ENCODE data around the gene ADRM1. TPM values are rescaled to one million over a fixed set of nuclear protein-coding genes. Genes with fewer than 3 reads are reported as not detected.

The ADRM1 gene
- total RNA-seq, 5 donors from 2014 or later (not counting 1 experiment from before 2014, with no cell fraction given): 44.7 to 80.3 (median 72.9) TPM

DNA sequence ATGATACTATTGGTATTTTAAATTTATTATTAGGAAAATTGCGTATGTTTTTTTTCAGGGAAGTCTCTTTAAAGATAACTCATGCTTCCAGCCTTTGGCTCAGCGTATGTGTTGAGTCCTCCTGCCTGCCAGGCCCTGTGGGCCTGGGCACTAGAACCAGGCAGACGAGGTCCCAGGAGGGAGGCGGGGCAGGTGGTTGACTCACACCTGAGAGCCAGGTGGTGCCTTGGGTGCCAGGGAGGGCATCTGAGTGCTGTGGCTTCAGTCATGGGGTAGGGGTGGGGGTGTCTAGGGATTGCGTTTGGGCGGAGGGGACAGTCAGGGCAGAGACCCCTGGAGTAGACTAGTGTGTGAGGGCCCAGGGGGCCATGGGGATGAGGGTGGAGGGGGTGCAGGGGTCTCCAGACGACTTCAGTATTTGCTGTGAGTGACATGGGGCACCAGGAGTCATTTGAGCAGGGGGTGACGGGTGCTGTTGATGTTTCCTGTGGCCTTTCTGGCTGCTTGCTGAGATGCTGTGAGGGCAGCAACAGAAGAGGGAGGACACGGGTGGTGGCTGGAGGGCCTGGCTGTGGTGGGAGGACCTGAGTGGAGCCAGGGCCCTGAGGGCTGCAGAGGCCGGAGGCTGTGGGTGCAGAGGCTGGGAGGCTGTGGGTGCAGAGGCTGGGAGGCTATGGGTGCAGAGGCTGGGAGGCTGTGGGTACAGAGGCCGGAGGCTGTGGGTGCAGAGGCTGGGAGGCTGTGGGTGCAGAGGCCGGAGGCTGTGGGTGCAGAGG is 14.8 kb upstream of the ADRM1 start:
- WGBS (ENCODE audit: insufficient coverage): 93% methylated on average over 9 of the region's 12 CpGs
- Mint-ChIP-seq H3K4me1 (peaks cover 0 to 11% (median 6%) of the 10 kb centered on the region in 3 donors), H3K9me3 (no peaks in the 10 kb centered on the region), H3K27ac (no peak overlapping the region), H3K4me3 (no peak overlapping the region), H3K36me3 (peaks cover 38% of the 10 kb centered on the region), H3K27me3 (no peaks in the 10 kb centered on the region)
- H3K4me3 ChIP-seq (ENCODE audit: control insufficient read depth in 1 of 2, extremely low read depth in 1 of 2, low read length in 1 of 2): no peak overlapping the region
- H3K27ac ChIP-seq (ENCODE audit: low read length): no peak overlapping the region
- POLR2A ChIA-PET: no interaction called here
- no peaks in the 10 kb centered on the region for H3K9me3 ChIP-seq
- CTCF ChIA-PET: no interaction called here
- no peak for ATAC-seq (replicated peaks in 1 of 4)
- no peaks in the 10 kb centered on the region for H3K27me3 ChIP-seq (replicated peaks in 1 of 2; ENCODE audit: control insufficient read depth in 2 of 2, extremely low read depth in 1 of 2, insufficient read depth in 2 of 2, low read length in 1 of 2)
- peaks cover 0 to 19% of the 10 kb centered on the region in 2 experiments for H3K4me1 ChIP-seq (ENCODE audit: control insufficient read depth in 1 of 2, extremely low read depth in 1 of 2, insufficient read depth in 2 of 2, low read length in 2 of 2)
- peaks cover 31 to 55% of the 10 kb centered on the region in 2 donors for H3K36me3 ChIP-seq (ENCODE audit: control insufficient read depth in 2 of 2, extremely low read depth in 1 of 2, insufficient read depth in 1 of 2, low read length in 1 of 2)
- DNase-seq: no peak

DNA sequence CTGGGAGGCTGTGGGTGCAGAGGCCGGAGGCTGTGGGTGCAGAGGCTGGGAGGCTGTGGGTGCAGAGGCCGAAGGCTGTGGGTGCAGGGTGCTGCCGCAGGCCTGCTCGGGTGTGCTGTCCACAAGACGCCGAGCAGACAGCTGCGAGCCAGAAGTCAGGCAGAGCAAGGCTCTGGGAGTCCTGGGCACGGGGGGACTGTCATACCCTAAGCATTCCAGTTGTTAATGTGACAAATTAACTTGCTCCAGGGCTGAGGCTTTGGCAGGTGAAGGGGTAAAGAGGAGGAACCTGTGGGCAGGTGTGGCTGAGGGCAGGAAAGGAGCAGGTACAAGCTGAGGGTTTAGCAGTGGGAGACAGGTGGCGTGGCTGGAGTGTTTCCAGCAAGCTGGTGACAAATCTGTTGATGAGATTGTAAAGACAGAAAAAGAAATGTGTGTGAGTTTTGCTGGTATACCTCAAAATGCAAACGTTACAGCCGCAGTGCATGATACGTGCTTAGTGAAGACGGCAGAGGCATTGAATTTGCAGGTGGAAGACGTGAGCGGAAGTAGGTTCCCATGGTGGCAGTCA is 14.2 kb upstream of the ADRM1 start:
- 94% methylated on average over 15 of the region's 15 CpGs for WGBS (ENCODE audit: insufficient coverage)
- POLR2A ChIA-PET: no interaction called here
- Mint-ChIP-seq H3K27ac (no peak overlapping the region), H3K4me1 (peaks cover 0 to 14% (median 6%) of the 10 kb centered on the region in 3 donors), H3K9me3 (no peaks in the 10 kb centered on the region), H3K27me3 (no peaks in the 10 kb centered on the region), H3K36me3 (peaks cover 38% of the 10 kb centered on the region), H3K4me3 (no peak overlapping the region)
- Histone ChIP-seq H3K9me3 (no peaks in the 10 kb centered on the region), H3K27ac (ENCODE audit: low read length) (no peak overlapping the region), H3K36me3 (ENCODE audit: control insufficient read depth in 2 of 2, extremely low read depth in 1 of 2, insufficient read depth in 1 of 2, low read length in 1 of 2) (peaks cover 31 to 50% of the 10 kb centered on the region in 2 donors), H3K4me1 (ENCODE audit: control insufficient read depth in 1 of 2, extremely low read depth in 1 of 2, insufficient read depth in 2 of 2, low read length in 2 of 2) (peaks cover 0 to 22% of the 10 kb centered on the region in 2 experiments), H3K27me3 (replicated peaks in 1 of 2; ENCODE audit: control insufficient read depth in 2 of 2, extremely low read depth in 1 of 2, insufficient read depth in 2 of 2, low read length in 1 of 2) (no peaks in the 10 kb centered on the region), H3K4me3 (ENCODE audit: control insufficient read depth in 1 of 2, extremely low read depth in 1 of 2, low read length in 1 of 2) (no peak overlapping the region)
- CTCF ChIA-PET: no interaction called here
- DNase-seq (no peak), ATAC-seq (replicated peaks in 1 of 4) (no peak)

- no peaks in the 10 kb centered on the region for H3K9me3 ChIP-seq
- DNase-seq (no peak), ATAC-seq (replicated peaks in 1 of 4) (no peak)
- H3K27ac ChIP-seq (ENCODE audit: low read length): no peak overlapping the region
- no peak overlapping the region for H3K4me3 ChIP-seq (ENCODE audit: control insufficient read depth in 1 of 2, extremely low read depth in 1 of 2, low read length in 1 of 2)
- POLR2A ChIA-PET: no interaction called here
- H3K27me3 ChIP-seq (replicated peaks in 1 of 2; ENCODE audit: control insufficient read depth in 2 of 2, extremely low read depth in 1 of 2, insufficient read depth in 2 of 2, low read length in 1 of 2): no peaks in the 10 kb centered on the region
- Mint-ChIP-seq H3K36me3 (peaks cover 38% of the 10 kb centered on the region), H3K27me3 (no peaks in the 10 kb centered on the region), H3K4me3 (no peak overlapping the region), H3K27ac (no peak overlapping the region), H3K9me3 (no peaks in the 10 kb centered on the region), H3K4me1 (peaks cover 0 to 14% (median 6%) of the 10 kb centered on the region in 3 donors)
- WGBS (ENCODE audit: insufficient coverage): 100% methylated on average over 3 of the region's 14 CpGs
- CTCF ChIA-PET: no interaction called here
- peaks cover 31 to 50% of the 10 kb centered on the region in 2 donors for H3K36me3 ChIP-seq (ENCODE audit: control insufficient read depth in 2 of 2, extremely low read depth in 1 of 2, insufficient read depth in 1 of 2, low read length in 1 of 2)
- peaks cover 0 to 22% of the 10 kb centered on the region in 2 experiments for H3K4me1 ChIP-seq (ENCODE audit: control insufficient read depth in 1 of 2, extremely low read depth in 1 of 2, insufficient read depth in 2 of 2, low read length in 2 of 2)
Measured at GRCh38 chr20:62289131-62289530, 13.7 kb upstream of the ADRM1 start.

GRCh38 chr20:62289898-62290297 is 12.9 kb upstream of the ADRM1 start:
- Mint-ChIP-seq H3K9me3 (no peaks in the 10 kb centered on the region), H3K36me3 (peaks cover 30% of the 10 kb centered on the region), H3K27ac (peak overlapping the region in 1 of 2 donors; percentile 6), H3K4me3 (no peak overlapping the region), H3K27me3 (no peaks in the 10 kb centered on the region), H3K4me1 (peaks cover 0 to 14% (median 6%) of the 10 kb centered on the region in 3 donors)
- Histone ChIP-seq H3K4me1 (ENCODE audit: control insufficient read depth in 1 of 2, extremely low read depth in 1 of 2, insufficient read depth in 2 of 2, low read length in 2 of 2) (peaks cover 0 to 22% of the 10 kb centered on the region in 2 experiments), H3K27ac (ENCODE audit: low read length) (no peak overlapping the region), H3K4me3 (ENCODE audit: control insufficient read depth in 1 of 2, extremely low read depth in 1 of 2, low read length in 1 of 2) (no peak overlapping the region), H3K9me3 (no peaks in the 10 kb centered on the region), H3K36me3 (ENCODE audit: control insufficient read depth in 2 of 2, extremely low read depth in 1 of 2, insufficient read depth in 1 of 2, low read length in 1 of 2) (peaks cover 31 to 46% of the 10 kb centered on the region in 2 donors), H3K27me3 (replicated peaks in 1 of 2; ENCODE audit: control insufficient read depth in 2 of 2, extremely low read depth in 1 of 2, insufficient read depth in 2 of 2, low read length in 1 of 2) (no peaks in the 10 kb centered on the region)
- WGBS (ENCODE audit: insufficient coverage): 100% methylated on average over 4 of the region's 8 CpGs
- ATAC-seq (replicated peaks in 1 of 4): no peak
- ChIA-PET POLR2A (no interaction called here), CTCF (no interaction called here)
- DNase-seq: no peak

DNA sequence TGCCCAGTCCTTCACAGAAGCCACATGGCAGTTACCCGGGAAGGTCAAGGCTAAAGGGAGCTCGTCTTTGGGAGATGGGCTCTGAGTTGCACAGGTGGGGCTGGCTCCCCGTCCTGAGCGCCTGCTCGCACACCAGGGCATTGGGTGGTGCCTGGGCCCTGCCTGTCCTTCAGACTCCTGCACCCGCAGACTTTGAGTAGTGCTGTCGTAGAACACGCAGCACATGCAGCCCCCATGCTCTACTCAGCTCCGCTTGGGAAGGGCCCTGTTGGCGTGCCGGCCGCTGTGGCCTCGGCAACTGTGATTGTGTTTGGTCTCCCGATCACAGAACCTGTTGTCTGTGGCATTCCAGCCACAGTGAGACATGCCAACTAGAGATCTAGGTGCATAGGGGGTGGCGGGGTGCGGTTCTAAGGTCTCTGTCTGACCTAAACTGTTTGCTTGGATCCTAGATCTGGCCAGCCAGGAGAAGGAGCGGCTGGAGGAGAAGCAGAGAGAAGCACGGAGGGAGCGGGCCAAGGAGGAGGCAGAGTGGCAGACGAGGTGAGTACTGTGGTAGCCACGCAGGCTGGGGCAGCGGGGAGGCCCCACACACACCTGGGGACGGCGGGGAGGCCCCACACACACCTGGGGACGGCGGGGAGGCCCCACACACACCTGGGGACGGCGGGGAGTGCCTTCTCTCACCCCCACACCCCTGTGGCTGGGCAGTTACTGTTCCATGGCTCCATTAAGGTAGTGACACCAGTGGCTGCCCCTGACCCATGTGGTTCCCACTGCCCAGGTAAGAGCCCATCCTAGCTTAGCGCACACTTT is 11.3 kb upstream of the ADRM1 start:
- no peak overlapping the region for H3K4me3 Mint-ChIP-seq
- CTCF ChIA-PET: no interaction called here
- peak overlapping the region; percentile 36 for H3K27ac ChIP-seq (ENCODE audit: low read length)

DNA sequence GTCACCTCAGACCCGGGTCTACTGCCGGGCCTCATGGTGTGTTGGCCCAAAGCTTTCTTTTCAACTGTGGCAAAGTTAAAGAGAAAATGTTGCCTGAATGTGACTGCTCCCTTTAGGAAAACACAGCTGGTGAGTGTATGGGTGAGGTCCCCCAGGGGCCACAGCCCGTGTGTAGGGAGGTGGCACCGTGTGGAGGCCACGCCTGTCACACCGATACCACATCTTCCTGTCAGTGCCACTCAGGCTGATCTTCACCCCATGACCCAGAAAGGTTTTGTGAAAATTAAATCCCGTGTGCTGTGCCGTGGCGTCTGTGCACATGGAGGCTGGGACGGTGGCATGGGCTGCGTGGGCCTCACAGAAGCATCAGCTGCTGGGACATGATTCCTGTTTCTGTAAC is 10.7 kb upstream of the ADRM1 start:
- H3K9me3 Mint-ChIP-seq: no peaks in the 10 kb centered on the region
- 68% methylated on average over 11 of the region's 11 CpGs for WGBS (ENCODE audit: insufficient coverage)
- H3K4me1 Mint-ChIP-seq: peaks cover 0 to 14% (median 6%) of the 10 kb centered on the region in 3 donors
- H3K36me3 ChIP-seq (ENCODE audit: control insufficient read depth in 2 of 2, extremely low read depth in 1 of 2, insufficient read depth in 1 of 2, low read length in 1 of 2): peaks cover 21 to 38% of the 10 kb centered on the region in 2 donors
- H3K4me3 ChIP-seq (ENCODE audit: control insufficient read depth in 1 of 2, extremely low read depth in 1 of 2, low read length in 1 of 2): no peak overlapping the region
- peaks cover 0 to 22% of the 10 kb centered on the region in 2 experiments for H3K4me1 ChIP-seq (ENCODE audit: control insufficient read depth in 1 of 2, extremely low read depth in 1 of 2, insufficient read depth in 2 of 2, low read length in 2 of 2)
- peaks cover 30% of the 10 kb centered on the region for H3K36me3 Mint-ChIP-seq
- H3K27ac Mint-ChIP-seq: peak overlapping the region; percentile 84 to 88
- H3K27me3 ChIP-seq (replicated peaks in 1 of 2; ENCODE audit: control insufficient read depth in 2 of 2, extremely low read depth in 1 of 2, insufficient read depth in 2 of 2, low read length in 1 of 2): no peaks in the 10 kb centered on the region
- ATAC-seq (replicated peaks in 1 of 4) (peak in 2 of 4 experiments; percentile 44 to 79), DNase-seq (peak in 12 of 35 experiments; percentile 6 to 45 (median 13))
- ChIA-PET POLR2A (no interaction called here), CTCF (no interaction called here)
- H3K27me3 Mint-ChIP-seq: no peaks in the 10 kb centered on the region
- H3K9me3 ChIP-seq: no peaks in the 10 kb centered on the region
- peak overlapping the region; percentile 36 for H3K27ac ChIP-seq (ENCODE audit: low read length)
- no peak overlapping the region for H3K4me3 Mint-ChIP-seq

More for the DNA sequence above, 11.3 kb upstream of the ADRM1 start:
- H3K27me3 Mint-ChIP-seq: no peaks in the 10 kb centered on the region
- peak overlapping the region in 1 of 2 donors; percentile 88 for H3K27ac Mint-ChIP-seq
- peak in 1 of 4 experiments; percentile 17 for ATAC-seq (replicated peaks in 1 of 4)
- DNase-seq: no peak
- peaks cover 0 to 14% (median 6%) of the 10 kb centered on the region in 3 donors for H3K4me1 Mint-ChIP-seq
- peaks cover 0 to 22% of the 10 kb centered on the region in 2 experiments for H3K4me1 ChIP-seq (ENCODE audit: control insufficient read depth in 1 of 2, extremely low read depth in 1 of 2, insufficient read depth in 2 of 2, low read length in 2 of 2)
- peaks cover 21 to 43% of the 10 kb centered on the region in 2 donors for H3K36me3 ChIP-seq (ENCODE audit: control insufficient read depth in 2 of 2, extremely low read depth in 1 of 2, insufficient read depth in 1 of 2, low read length in 1 of 2)
- H3K4me3 ChIP-seq (ENCODE audit: control insufficient read depth in 1 of 2, extremely low read depth in 1 of 2, low read length in 1 of 2): no peak overlapping the region
- H3K9me3 ChIP-seq: no peaks in the 10 kb centered on the region
- 95% methylated on average over 24 of the region's 29 CpGs for WGBS (ENCODE audit: insufficient coverage)
- POLR2A ChIA-PET: interaction anchor here in 1 of 2 donors (0.7 kb wide), 1 partner anchor 16 kb away, joined by 3 read pairs; no protein-coding TSS in a partner anchor
- no peaks in the 10 kb centered on the region for H3K27me3 ChIP-seq (replicated peaks in 1 of 2; ENCODE audit: control insufficient read depth in 2 of 2, extremely low read depth in 1 of 2, insufficient read depth in 2 of 2, low read length in 1 of 2)
- H3K9me3 Mint-ChIP-seq: no peaks in the 10 kb centered on the region
- peaks cover 30% of the 10 kb centered on the region for H3K36me3 Mint-ChIP-seq

Measured in T-cell (primary cell).